Loucy (cell line): Measurements from ENCODE around the gene KDM6A.

Source experiments
- H2AFZ ChIP-seq: fragments of 200-600 bp; sonication (generic); 2 replicates; pipeline ENCODE4 v1.6.0; 2016; ENCODE audit warnings: antibody characterized with exemption, mild to moderate bottlenecking, low read length, moderate library complexity
- H3F3A ChIP-seq: fragments of 200-600 bp; 2 replicates; pipeline ENCODE4 v1.6.0; 2016; ENCODE audit warnings: antibody characterized with exemption, low read depth, mild to moderate bottlenecking
- H3K27me3 ChIP-seq: fragments of 200-600 bp; sonication (generic); 2 replicates; pipeline ENCODE4 v1.6.1; 2014; ENCODE audit warnings: low read length, mild to moderate bottlenecking; ENCODE audit not compliant: insufficient read depth, poor library complexity, severe bottlenecking
- H3K36me3 ChIP-seq: fragments of 200-600 bp; sonication (generic); 2 replicates; pipeline ENCODE4 v1.6.1; 2016; ENCODE audit warnings: low read length; ENCODE audit not compliant: insufficient read depth
- H3K4me1 ChIP-seq: fragments of 200-600 bp; sonication (generic); 2 replicates; pipeline ENCODE4 v1.5.1; 2014; ENCODE audit warnings: low read length, mild to moderate bottlenecking; ENCODE audit not compliant: insufficient read depth, poor library complexity, severe bottlenecking
- H3K4me2 ChIP-seq: fragments of 200-600 bp; sonication (generic); 2 replicates; pipeline ENCODE4 v1.6.0; 2014; ENCODE audit warnings: antibody characterized with exemption, low read length, low read depth, mild to moderate bottlenecking; ENCODE audit not compliant: poor library complexity, severe bottlenecking
- H3K4me3 ChIP-seq: fragments of 200-600 bp; sonication (generic); 2 replicates; pipeline ENCODE4 v1.5.1; 2014; ENCODE audit warnings: low read length, mild to moderate bottlenecking, mixed read lengths; ENCODE audit not compliant: poor library complexity, severe bottlenecking
- H3K79me2 ChIP-seq: fragments of 200-600 bp; sonication (generic); 2 replicates; pipeline ENCODE4 v1.6.1; 2014; ENCODE audit warnings: low read length; ENCODE audit not compliant: insufficient read depth
- H3K9ac ChIP-seq: fragments of 200-600 bp; sonication (generic); 2 replicates; pipeline ENCODE4 v1.6.0; 2014; ENCODE audit warnings: mild to moderate bottlenecking, low read depth, low read length, moderate library complexity; ENCODE audit not compliant: poor library complexity, severe bottlenecking
- H3K9me2 ChIP-seq: fragments of 200-600 bp; sonication (generic); replicated peaks from 2 replicates; pipeline ENCODE4 v1.6.1; 2016; ENCODE audit warnings: low read depth, low read length, mixed read lengths
- H3K9me3 ChIP-seq: fragments of 200-600 bp; sonication (generic); 2 replicates; pipeline ENCODE4 v1.6.1; 2014; ENCODE audit warnings: mild to moderate bottlenecking, antibody characterized with exemption, low read length, low read depth; ENCODE audit not compliant: insufficient read depth
- H4K20me1 ChIP-seq: fragments of 200-600 bp; sonication (generic); 2 replicates; pipeline ENCODE4 v1.6.0; 2014; ENCODE audit warnings: antibody characterized with exemption, low read length, mild to moderate bottlenecking; ENCODE audit not compliant: insufficient read depth, poor library complexity, severe bottlenecking
- EZH2phosphoT487 ChIP-seq: fragments of 200-600 bp; IDR thresholded peaks from 2 replicates; pipeline ENCODE4 v1.6.1; 2018; ENCODE audit warnings: antibody characterized with exemption, mild to moderate bottlenecking, moderate library complexity, borderline replicate concordance
- TF ChIP-seq, protein P1 (sequence below): fragments of 200-600 bp; sonication (generic); conservative IDR thresholded peaks from 2 replicates; pipeline ENCODE4 v1.5.1; 2014; ENCODE audit warnings: mild to moderate bottlenecking, antibody characterized with exemption, low read length

KDM6A gene

DNA sequence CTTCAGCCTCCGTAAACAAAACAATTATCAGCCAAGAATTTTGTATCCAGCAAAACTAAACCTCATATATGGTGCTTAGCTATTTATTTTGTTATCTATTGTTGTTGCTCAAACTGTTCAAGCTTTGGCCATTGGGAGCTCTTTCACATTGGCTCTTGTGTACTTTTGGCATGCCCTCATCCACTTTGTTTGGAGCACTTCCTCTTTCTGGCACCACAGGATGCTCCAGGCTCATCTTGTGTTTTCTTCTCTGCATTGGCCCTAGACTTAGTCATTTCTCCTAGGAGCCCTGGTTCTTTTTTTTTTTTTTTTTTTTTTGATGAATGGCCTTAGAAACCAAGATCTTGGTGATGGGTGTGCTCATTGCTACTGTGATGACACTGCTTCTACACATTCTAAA, 253.2 kb downstream of the KDM6A start:
- no peak overlapping the region for H2AFZ ChIP-seq
- H3K27me3 ChIP-seq: no peaks in the 10 kb centered on the region
- H3F3A ChIP-seq: no peaks in the 10 kb centered on the region
- H4K20me1 ChIP-seq: no peaks in the 10 kb centered on the region
- no peak overlapping the region for H3K4me2 ChIP-seq
- H3K36me3 ChIP-seq: no peaks in the 10 kb centered on the region
- H3K79me2 ChIP-seq: no peaks in the 10 kb centered on the region
- no peaks in the 10 kb centered on the region for H3K9me2 ChIP-seq
- no peaks in the 10 kb centered on the region for H3K9me3 ChIP-seq
- H3K4me3 ChIP-seq: no peak overlapping the region
- no peak for TF ChIP-seq EZH2phosphoT487
- TF ChIP-seq, protein P1, sequence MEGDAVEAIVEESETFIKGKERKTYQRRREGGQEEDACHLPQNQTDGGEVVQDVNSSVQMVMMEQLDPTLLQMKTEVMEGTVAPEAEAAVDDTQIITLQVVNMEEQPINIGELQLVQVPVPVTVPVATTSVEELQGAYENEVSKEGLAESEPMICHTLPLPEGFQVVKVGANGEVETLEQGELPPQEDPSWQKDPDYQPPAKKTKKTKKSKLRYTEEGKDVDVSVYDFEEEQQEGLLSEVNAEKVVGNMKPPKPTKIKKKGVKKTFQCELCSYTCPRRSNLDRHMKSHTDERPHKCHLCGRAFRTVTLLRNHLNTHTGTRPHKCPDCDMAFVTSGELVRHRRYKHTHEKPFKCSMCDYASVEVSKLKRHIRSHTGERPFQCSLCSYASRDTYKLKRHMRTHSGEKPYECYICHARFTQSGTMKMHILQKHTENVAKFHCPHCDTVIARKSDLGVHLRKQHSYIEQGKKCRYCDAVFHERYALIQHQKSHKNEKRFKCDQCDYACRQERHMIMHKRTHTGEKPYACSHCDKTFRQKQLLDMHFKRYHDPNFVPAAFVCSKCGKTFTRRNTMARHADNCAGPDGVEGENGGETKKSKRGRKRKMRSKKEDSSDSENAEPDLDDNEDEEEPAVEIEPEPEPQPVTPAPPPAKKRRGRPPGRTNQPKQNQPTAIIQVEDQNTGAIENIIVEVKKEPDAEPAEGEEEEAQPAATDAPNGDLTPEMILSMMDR: no peak
- no peaks in the 10 kb centered on the region for H3K4me1 ChIP-seq
- H3K9ac ChIP-seq: no peak overlapping the region

DNA sequence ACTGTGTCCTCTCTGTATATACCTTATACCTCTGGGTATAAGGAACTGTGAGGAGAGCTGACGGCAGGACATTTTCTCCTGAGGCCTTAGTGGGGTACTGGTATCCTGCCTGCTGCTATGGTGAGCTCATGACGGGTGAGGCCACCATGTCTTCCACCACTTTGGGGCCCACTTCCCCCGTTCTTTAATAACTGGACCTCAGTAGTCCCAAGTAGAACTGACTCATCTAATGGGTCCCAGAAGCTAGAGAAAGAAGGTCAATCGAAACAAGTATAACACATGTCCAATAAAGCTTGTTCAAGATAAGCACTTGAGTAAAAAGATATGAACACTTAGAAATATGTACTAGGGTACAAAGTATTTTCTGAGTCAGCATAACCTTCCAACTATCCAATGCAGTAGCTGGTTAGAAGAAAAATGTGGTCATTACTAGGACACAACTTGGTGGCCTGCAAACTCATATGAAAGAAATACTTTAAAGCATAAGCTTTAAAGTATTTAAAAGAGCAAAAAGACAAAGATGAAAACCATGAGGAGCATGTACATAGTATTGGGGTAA, 256.0 kb downstream of the KDM6A start:
- Histone ChIP-seq H2AFZ (no peak overlapping the region), H3K4me2 (no peak overlapping the region), H3K9me2 (no peaks in the 10 kb centered on the region), H3K79me2 (no peaks in the 10 kb centered on the region), H3K36me3 (no peaks in the 10 kb centered on the region), H3K9me3 (no peaks in the 10 kb centered on the region), H3K4me1 (no peaks in the 10 kb centered on the region), H3K27me3 (no peaks in the 10 kb centered on the region), H3F3A (no peaks in the 10 kb centered on the region), H3K4me3 (no peak overlapping the region), H4K20me1 (no peaks in the 10 kb centered on the region), H3K9ac (no peak overlapping the region)
- no peak for TF ChIP-seq EZH2phosphoT487
- TF ChIP-seq, protein P1: no peak

DNA sequence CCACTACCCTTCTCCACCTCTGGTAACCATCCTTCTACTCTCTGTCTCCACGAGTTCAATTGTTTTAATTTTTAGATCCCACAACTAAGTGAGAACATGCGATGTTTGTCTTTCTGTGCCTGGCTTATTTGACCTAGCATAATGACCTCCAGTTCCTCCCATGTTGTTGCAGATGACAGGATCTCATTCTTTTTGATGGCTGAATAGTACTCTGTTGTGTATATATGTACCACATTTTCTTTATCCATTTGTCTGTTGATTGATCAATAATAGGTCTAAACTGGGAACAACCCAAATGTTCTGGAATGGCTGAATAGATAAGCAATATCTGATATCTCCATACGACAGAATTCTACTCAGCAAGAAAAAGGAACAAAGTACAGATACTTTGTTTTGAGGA, 260.5 kb downstream of the KDM6A start:
- no peaks in the 10 kb centered on the region for H3K36me3 ChIP-seq
- H3K27me3 ChIP-seq: no peaks in the 10 kb centered on the region
- H3K9ac ChIP-seq: no peak overlapping the region
- H3K4me2 ChIP-seq: no peak overlapping the region
- no peaks in the 10 kb centered on the region for H3F3A ChIP-seq
- no peak overlapping the region for H2AFZ ChIP-seq
- no peak for TF ChIP-seq EZH2phosphoT487
- TF ChIP-seq, protein P1: no peak
- H3K9me3 ChIP-seq: no peaks in the 10 kb centered on the region
- H4K20me1 ChIP-seq: no peaks in the 10 kb centered on the region
- no peaks in the 10 kb centered on the region for H3K4me1 ChIP-seq
- no peaks in the 10 kb centered on the region for H3K9me2 ChIP-seq
- no peak overlapping the region for H3K4me3 ChIP-seq
- H3K79me2 ChIP-seq: no peaks in the 10 kb centered on the region
